ENCODE data around the gene HDAC3. TPM values are rescaled to one million over a fixed set of nuclear protein-coding genes. Genes with fewer than 3 reads are reported as not detected.

Gene HDAC3
- total RNA-seq, 1 donor from 2014 or later = 39.7 TPM

DNA sequence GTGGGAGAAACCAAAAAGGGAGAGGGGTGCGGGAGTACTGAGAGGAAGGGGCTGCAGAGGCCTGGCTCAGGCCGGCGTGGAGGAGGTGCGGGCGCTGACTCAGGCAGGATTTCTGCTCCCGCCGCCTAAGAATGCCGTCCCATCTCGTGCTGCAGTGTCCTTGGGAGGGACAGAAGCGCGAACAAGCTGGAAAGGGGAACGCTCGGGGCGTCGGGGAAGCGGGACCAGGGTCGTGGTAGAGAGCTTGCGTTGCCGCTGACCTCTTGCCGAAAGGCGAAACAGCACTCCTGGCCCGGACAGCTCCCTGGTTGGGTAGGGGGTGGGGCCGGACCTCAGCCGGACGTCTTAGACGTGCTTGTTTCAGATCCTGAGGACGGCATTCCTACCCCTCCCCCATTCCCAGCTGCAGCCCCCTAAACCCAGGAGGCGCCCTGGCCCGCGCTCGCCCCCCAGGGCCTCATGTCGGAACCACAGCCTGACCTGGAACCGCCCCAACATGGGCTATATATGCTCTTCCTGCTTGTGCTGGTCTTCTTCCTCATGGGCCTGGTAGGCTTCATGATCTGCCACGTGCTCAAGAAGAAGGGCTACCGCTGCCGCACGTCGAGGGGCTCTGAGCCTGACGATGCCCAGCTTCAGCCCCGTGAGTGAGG is 1.2 kb upstream of the HDAC3 start:
- Histone ChIP-seq H3K36me3 (ENCODE audit: control insufficient read depth, insufficient read depth, low read length) (no peaks in the 10 kb centered on the region), H3K27me3 (ENCODE audit: control insufficient read depth, insufficient read depth, low read length) (no peaks in the 10 kb centered on the region), H3K4me3 (ENCODE audit: low read depth, low read length) (peak overlapping the region; percentile 57)
- no peak for DNase-seq (ENCODE audit: low read depth)
- TF ChIP-seq, protein P1, sequence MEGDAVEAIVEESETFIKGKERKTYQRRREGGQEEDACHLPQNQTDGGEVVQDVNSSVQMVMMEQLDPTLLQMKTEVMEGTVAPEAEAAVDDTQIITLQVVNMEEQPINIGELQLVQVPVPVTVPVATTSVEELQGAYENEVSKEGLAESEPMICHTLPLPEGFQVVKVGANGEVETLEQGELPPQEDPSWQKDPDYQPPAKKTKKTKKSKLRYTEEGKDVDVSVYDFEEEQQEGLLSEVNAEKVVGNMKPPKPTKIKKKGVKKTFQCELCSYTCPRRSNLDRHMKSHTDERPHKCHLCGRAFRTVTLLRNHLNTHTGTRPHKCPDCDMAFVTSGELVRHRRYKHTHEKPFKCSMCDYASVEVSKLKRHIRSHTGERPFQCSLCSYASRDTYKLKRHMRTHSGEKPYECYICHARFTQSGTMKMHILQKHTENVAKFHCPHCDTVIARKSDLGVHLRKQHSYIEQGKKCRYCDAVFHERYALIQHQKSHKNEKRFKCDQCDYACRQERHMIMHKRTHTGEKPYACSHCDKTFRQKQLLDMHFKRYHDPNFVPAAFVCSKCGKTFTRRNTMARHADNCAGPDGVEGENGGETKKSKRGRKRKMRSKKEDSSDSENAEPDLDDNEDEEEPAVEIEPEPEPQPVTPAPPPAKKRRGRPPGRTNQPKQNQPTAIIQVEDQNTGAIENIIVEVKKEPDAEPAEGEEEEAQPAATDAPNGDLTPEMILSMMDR (IDR thresholded peaks at IDR 0.05; ENCODE audit: insufficient read depth, low read length, poor library complexity, severe bottlenecking) = peak; percentile 39

DNA sequence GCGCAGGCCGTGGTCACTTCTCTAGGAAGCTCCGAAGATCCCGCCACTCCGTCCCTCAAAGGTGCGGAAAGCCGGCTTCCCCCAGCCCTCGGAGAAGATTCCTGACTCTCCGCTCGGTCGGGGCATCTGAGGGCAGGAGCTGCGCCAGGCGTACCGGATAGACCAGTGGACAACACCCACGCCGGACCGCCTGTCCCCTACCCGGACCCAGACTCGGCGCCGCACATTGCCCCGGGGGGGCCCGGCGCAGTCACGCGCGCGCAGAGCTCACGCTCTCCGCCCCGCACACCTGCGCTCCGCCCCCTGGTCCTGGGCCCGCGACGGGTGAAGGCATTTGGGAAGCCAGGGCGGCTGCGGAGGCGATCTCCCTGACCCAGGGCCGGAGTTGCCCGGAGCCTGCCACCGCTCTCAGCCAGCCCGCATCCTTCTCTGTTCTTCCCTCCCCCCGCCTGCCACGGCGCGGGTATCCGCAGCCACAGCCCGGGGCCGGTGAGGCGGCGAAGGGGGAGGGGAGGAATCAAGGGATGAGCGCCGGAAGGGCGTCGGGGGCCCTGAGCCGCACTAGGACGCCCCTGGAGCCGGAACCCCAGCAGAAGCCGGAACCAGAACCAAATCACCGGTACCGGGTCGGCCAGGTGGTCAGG is 596 bp upstream of the HDAC3 start:
- H3K27me3 ChIP-seq (ENCODE audit: control insufficient read depth, insufficient read depth, low read length) = no peaks in the 10 kb centered on the region

DNA sequence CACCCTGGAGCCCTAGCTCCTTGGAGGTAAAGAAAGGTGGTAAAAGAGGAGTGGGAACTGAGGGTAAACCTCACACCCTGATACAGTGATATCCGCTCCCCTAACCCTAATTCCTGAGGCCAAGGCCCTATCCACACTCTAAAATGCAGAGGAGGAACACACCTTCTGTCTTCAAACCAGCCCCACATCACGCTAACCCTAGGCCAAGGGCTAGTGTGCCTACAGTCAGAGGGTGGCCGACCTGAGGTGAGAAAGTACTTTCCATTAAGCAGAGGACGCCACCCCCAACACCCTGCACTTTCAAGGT is 590 bp downstream of the HDAC3 start:
- no peaks in the 10 kb centered on the region for H3K27me3 ChIP-seq (ENCODE audit: control insufficient read depth, insufficient read depth, low read length)
- DNase-seq (ENCODE audit: low read depth) = no peak
- peak overlapping the region; percentile 87 for H3K4me3 ChIP-seq (ENCODE audit: low read depth, low read length)
- no peaks in the 10 kb centered on the region for H3K36me3 ChIP-seq (ENCODE audit: control insufficient read depth, insufficient read depth, low read length)
- TF ChIP-seq, protein P1 (IDR thresholded peaks at IDR 0.05; ENCODE audit: insufficient read depth, low read length, poor library complexity, severe bottlenecking) = no peak

More for the DNA sequence above, 596 bp upstream of the HDAC3 start:
- no peak for DNase-seq (ENCODE audit: low read depth)
- Histone ChIP-seq H3K36me3 (ENCODE audit: control insufficient read depth, insufficient read depth, low read length) (no peaks in the 10 kb centered on the region), H3K4me3 (ENCODE audit: low read depth, low read length) (peak overlapping the region; percentile 57)
- TF ChIP-seq, protein P1 (IDR thresholded peaks at IDR 0.05; ENCODE audit: insufficient read depth, low read length, poor library complexity, severe bottlenecking) = no peak

DNA sequence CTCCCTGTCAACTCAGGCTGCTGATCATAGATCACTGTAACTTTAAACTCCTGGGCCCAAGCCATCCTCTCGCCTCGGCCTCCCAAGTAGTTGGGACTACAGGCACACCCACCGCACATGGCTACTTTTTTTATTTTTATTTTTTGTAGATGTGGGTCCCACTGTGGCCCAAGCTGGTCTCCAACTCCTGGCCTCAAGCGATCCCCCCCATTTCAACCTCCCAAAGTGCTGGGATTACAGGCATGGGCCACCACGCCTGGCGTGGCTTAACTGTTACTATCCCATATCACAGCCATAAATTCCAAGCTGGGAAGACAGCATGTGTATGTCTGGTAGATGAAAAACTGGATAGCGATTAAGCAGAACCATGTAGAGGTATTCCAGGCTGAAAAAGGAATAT is 1.0 kb downstream of the HDAC3 start:
- TF ChIP-seq, protein P1 (IDR thresholded peaks at IDR 0.05; ENCODE audit: insufficient read depth, low read length, poor library complexity, severe bottlenecking) = no peak
- H3K27me3 ChIP-seq (ENCODE audit: control insufficient read depth, insufficient read depth, low read length) = no peaks in the 10 kb centered on the region
- no peaks in the 10 kb centered on the region for H3K36me3 ChIP-seq (ENCODE audit: control insufficient read depth, insufficient read depth, low read length)
- peak overlapping the region; percentile 87 for H3K4me3 ChIP-seq (ENCODE audit: low read depth, low read length)
- no peak for DNase-seq (ENCODE audit: low read depth)

- no peaks in the 10 kb centered on the region for H3K36me3 ChIP-seq (ENCODE audit: control insufficient read depth, insufficient read depth, low read length)
- TF ChIP-seq, protein P1 (IDR thresholded peaks at IDR 0.05; ENCODE audit: insufficient read depth, low read length, poor library complexity, severe bottlenecking) = no peak
- no peaks in the 10 kb centered on the region for H3K27me3 ChIP-seq (ENCODE audit: control insufficient read depth, insufficient read depth, low read length)
- DNase-seq (ENCODE audit: low read depth) = no peak
- no peak overlapping the region for H3K4me3 ChIP-seq (ENCODE audit: low read depth, low read length)
These were observed 1.9 kb downstream of the HDAC3 start for GRCh38 chr5:141634720-141635119.

Measured in kidney epithelial cell (primary cell).